T-cell (primary cell): ENCODE measurements around the gene PLK1. TPM values are rescaled to one million over a fixed set of nuclear protein-coding genes. Genes with fewer than 3 reads are reported as not detected.

Source experiments
- ATAC-seq, 4 experiments: fragments of 200-7000 bp in 3 of 4; fragments of 150-1000 bp in 1 of 4; cut with Tn5 transposase; replicated peaks in 1 of 4; 1 replicate in 3 of 4; 2 replicates in 1 of 4; pipeline ENCODE4 v1.10.0; 2021; ENCODE audit warnings: moderate library complexity in 3 of 4, mild to moderate bottlenecking in 2 of 4, moderate number of reproducible peaks in 1 of 4
- CTCF ChIA-PET, 2 donors: fragments of 300-600 bp; sonication (Branson Sonifier 250); formaldehyde crosslinking; loops; one replicate each; lab custom pipeline; 2022; ENCODE audit warnings: antibody characterized with exemption in 2 of 2; lab: Charles Lee
- POLR2A ChIA-PET, 2 donors: fragments of 300-600 bp; sonication (Branson Sonifier 250); formaldehyde crosslinking; loops; one replicate each; lab custom pipeline; 2022; ENCODE audit warnings: antibody characterized with exemption in 2 of 2; lab: Charles Lee
- DNase-seq, 35 experiments: peaks; one replicate each; pipeline versions ENCODE4 v3.0.0 to v3.0.0-alpha.2; 2013 to 2023
- H3K27ac ChIP-seq: one replicate; pipeline ENCODE4 v1.5.1; 2013; ENCODE audit warnings: low read length
- H3K27me3 ChIP-seq, 2 experiments: replicated peaks in 1 of 2; 1 replicate in 1 of 2; 2 replicates in 1 of 2; pipeline versions ENCODE4 v1.6.1 to v1.7.0; 2013; ENCODE audit warnings: low read length in 1 of 2, mixed read lengths in 1 of 2; ENCODE audit not compliant: control insufficient read depth in 2 of 2, insufficient read depth in 2 of 2; ENCODE audit errors: extremely low read depth in 1 of 2
- H3K36me3 ChIP-seq, 2 donors: 1 replicate in 1 of 2; 2 replicates in 1 of 2; pipeline versions ENCODE4 v1.6.1 to v1.7.0; 2013; ENCODE audit warnings: low read length in 1 of 2; ENCODE audit not compliant: control insufficient read depth in 2 of 2, insufficient read depth in 1 of 2; ENCODE audit errors: extremely low read depth in 1 of 2
- H3K4me1 ChIP-seq, 2 experiments: 1 replicate in 1 of 2; 2 replicates in 1 of 2; pipeline versions ENCODE4 v1.6.1 to v1.7.0; 2013; ENCODE audit warnings: low read length in 2 of 2, mixed read lengths in 1 of 2; ENCODE audit not compliant: insufficient read depth in 2 of 2, control insufficient read depth in 1 of 2; ENCODE audit errors: extremely low read depth in 1 of 2
- H3K4me3 ChIP-seq, 2 donors: 1 replicate in 1 of 2; 2 replicates in 1 of 2; pipeline versions ENCODE4 v1.5.1 to v1.7.0; 2013; ENCODE audit warnings: mild to moderate bottlenecking in 2 of 2, low read length in 1 of 2, moderate library complexity in 1 of 2; ENCODE audit not compliant: control insufficient read depth in 1 of 2; ENCODE audit errors: extremely low read depth in 1 of 2
- H3K9me3 ChIP-seq: 2 replicates; pipeline ENCODE4 v1.7.0; 2013
- H3K27ac Mint-ChIP-seq, 2 donors: one replicate each; pipeline ENCODE4 v1.8.0; 2020 to 2021; ENCODE audit warnings: mild to moderate bottlenecking in 2 of 2, mixed read lengths in 2 of 2
- H3K27me3 Mint-ChIP-seq, 2 donors: one replicate each; pipeline ENCODE4 v1.8.0; 2021 to 2022; ENCODE audit warnings: mixed read lengths in 2 of 2
- H3K36me3 Mint-ChIP-seq: one replicate; pipeline ENCODE4 v1.8.0; 2021; ENCODE audit warnings: mixed read lengths
- H3K4me1 Mint-ChIP-seq, 3 donors: one replicate each; pipeline ENCODE4 v1.8.0; 2020 to 2022; ENCODE audit warnings: mixed read lengths in 3 of 3, mild to moderate bottlenecking in 1 of 3
- H3K4me3 Mint-ChIP-seq, 3 donors: one replicate each; pipeline ENCODE4 v1.8.0; 2020 to 2022; ENCODE audit warnings: mild to moderate bottlenecking in 3 of 3, mixed read lengths in 3 of 3, moderate library complexity in 3 of 3
- H3K9me3 Mint-ChIP-seq, 3 donors: one replicate each; pipeline ENCODE4 v1.8.0; 2020 to 2022; ENCODE audit warnings: mixed read lengths in 3 of 3
- WGBS: methylation state at CpG from one replicate; pipeline ENCODE4 v1.1.5; 2013; ENCODE audit warnings: missing lambda C conversion rate; ENCODE audit not compliant: insufficient coverage; 5-methylcytosine and 5-hydroxymethylcytosine counted together
- total RNA-seq, 35 experiments: library from RNA in 6 of 35; stranded (reverse) in 6 of 35; fragments of 120-200 nt in 1 of 35; gene quantifications; one replicate each; pipeline versions ENCODE4 v1.2.1 to v1.2.4 and lab custom pipeline; 2013 to 2026

Gene PLK1
- total RNA-seq, 5 donors from 2014 or later (not counting 1 experiment from before 2014, with no cell fraction given) = 1.5 to 4.6 (median 3.7) TPM

DNA sequence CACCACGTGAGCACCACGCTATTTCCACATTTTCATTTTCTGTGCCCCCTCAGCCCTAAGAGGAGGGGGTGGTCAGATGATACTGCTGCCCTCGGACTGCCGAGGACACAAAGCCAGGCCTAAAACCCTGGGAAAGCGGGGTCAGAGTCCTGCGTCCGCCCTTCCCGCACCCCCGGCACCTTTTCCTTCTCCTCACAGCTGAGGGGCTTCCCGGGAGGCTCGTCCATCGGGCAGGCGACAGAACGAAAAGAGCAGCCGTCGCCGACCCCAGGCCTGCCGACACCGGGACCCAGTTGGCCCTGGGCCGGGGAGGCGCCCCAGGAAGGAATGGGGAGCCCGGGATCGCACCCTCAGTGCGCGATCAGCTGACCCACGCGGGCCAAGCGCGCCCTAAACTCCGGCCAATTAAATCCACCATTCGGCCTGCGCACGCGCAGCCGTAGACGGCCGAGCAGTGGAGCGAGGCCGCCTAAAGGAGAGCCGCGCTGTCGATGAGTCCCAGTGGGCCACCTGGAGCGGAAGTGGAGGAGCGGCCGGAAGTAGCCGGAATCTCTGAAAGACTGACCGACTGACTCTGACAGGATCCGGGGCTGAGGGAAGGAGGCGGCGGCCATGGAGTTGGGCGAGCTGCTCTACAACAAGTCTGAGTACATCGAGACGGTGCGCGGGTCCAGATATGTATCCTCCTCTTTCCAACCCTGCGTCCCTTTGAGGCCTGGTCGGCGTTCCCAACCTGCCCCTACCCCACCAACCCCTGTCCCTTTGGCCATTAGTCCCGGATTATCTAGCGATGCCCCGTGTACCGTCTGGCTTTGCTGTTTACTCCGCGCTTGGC, 37.5 kb upstream of the PLK1 start, which contains the start of the genes DCTN5 and PALB2:
Gene DCTN5 (plus strand): TSS at position 536 of the 835 bp plus-strand sequence. CDS start 77 bp downstream, at position 613.
Gene PALB2 (minus strand): TSS at position 380 of the 835 bp plus-strand sequence. CDS start 153 bp downstream, at position 227.
- Mint-ChIP-seq H3K4me3 (peak within 1 kb of the TSS; percentile 94 to 98 (median 98)), H3K4me1 (peaks cover 36 to 43% (median 42%) of the 10 kb centered on the region in 3 donors), H3K9me3 (no peaks in the 10 kb centered on the region), H3K27me3 (no peaks in the 10 kb centered on the region), H3K27ac (peak within 1 kb of the TSS; percentile 93 to 94), H3K36me3 (peaks cover 20% of the 10 kb centered on the region)
- CTCF ChIA-PET = no interaction called here
- DNase-seq (peak; percentile 60 to 87 (median 74)), ATAC-seq (peak; percentile 94 to 97 (median 96))
- Histone ChIP-seq H3K27ac (peak within 1 kb of the TSS; percentile 61), H3K4me1 (peaks cover 6 to 26% of the 10 kb centered on the region in 2 experiments), H3K36me3 (peaks cover 0 to 10% of the 10 kb centered on the region in 2 donors), H3K27me3 (no peaks in the 10 kb centered on the region), H3K9me3 (no peaks in the 10 kb centered on the region), H3K4me3 (peak within 1 kb of the TSS; percentile 97 to 100)
- WGBS = under 1% methylated on average over 54 of the region's 64 CpGs
- POLR2A ChIA-PET = interaction anchor here (0.6 to 1.0 kb wide), 2 partner anchors 21 to 223 kb away, joined by 3 to 4 read pairs; no protein-coding TSS in a partner anchor

- H3K27ac Mint-ChIP-seq = peak overlapping the region; percentile 93 to 94
- WGBS = 72% methylated on average over 2 of the region's 14 CpGs
These were observed 36.4 kb upstream of the PLK1 start for GRCh38 chr16:23642246-23642774.

GRCh38 chr16:23650674-23651416, 27.8 kb upstream of the PLK1 start:
- DNase-seq (no peak), ATAC-seq (no peak)
- Mint-ChIP-seq H3K27ac (no peak overlapping the region), H3K4me1 (peaks cover 32 to 44% (median 34%) of the 10 kb centered on the region in 3 donors), H3K27me3 (no peaks in the 10 kb centered on the region), H3K36me3 (peaks cover 55% of the 10 kb centered on the region), H3K9me3 (peaks cover 0 to 4% (median 0%) of the 10 kb centered on the region in 3 donors), H3K4me3 (no peak overlapping the region)
- Histone ChIP-seq H3K4me1 (no peaks in the 10 kb centered on the region), H3K27ac (no peak overlapping the region), H3K27me3 (no peaks in the 10 kb centered on the region), H3K4me3 (no peak overlapping the region), H3K36me3 (peaks cover 9 to 34% of the 10 kb centered on the region in 2 donors), H3K9me3 (no peaks in the 10 kb centered on the region)
- CTCF ChIA-PET = no interaction called here
- POLR2A ChIA-PET = no interaction called here
- no CpG with 5 or more reads among the region's 4 CpGs for WGBS

More at GRCh38 chr16:23642246-23642774, 36.4 kb upstream of the PLK1 start:
- Mint-ChIP-seq H3K4me3 (peak overlapping the region; percentile 94 to 98 (median 98)), H3K36me3 (peaks cover 25% of the 10 kb centered on the region), H3K9me3 (no peaks in the 10 kb centered on the region), H3K4me1 (peaks cover 46 to 50% (median 50%) of the 10 kb centered on the region in 3 donors), H3K27me3 (no peaks in the 10 kb centered on the region)
- Histone ChIP-seq H3K36me3 (peaks cover 0 to 12% of the 10 kb centered on the region in 2 donors), H3K27ac (peak overlapping the region; percentile 61), H3K4me3 (peak overlapping the region; percentile 97 to 100), H3K27me3 (no peaks in the 10 kb centered on the region), H3K4me1 (peaks cover 6 to 26% of the 10 kb centered on the region in 2 experiments), H3K9me3 (no peaks in the 10 kb centered on the region)
- DNase-seq (no peak), ATAC-seq (no peak)
- ChIA-PET POLR2A (interaction anchor here (0.7 kb wide), 2 partner anchors 72 to 192 kb away, joined by 3 read pairs; no protein-coding TSS in a partner anchor), CTCF (no interaction called here)

- peaks cover 45% of the 10 kb centered on the region for H3K36me3 Mint-ChIP-seq
- POLR2A ChIA-PET = no interaction called here
- no peak for ATAC-seq
These were observed 26.7 kb upstream of the PLK1 start for GRCh38 chr16:23651943-23652468.

DNA sequence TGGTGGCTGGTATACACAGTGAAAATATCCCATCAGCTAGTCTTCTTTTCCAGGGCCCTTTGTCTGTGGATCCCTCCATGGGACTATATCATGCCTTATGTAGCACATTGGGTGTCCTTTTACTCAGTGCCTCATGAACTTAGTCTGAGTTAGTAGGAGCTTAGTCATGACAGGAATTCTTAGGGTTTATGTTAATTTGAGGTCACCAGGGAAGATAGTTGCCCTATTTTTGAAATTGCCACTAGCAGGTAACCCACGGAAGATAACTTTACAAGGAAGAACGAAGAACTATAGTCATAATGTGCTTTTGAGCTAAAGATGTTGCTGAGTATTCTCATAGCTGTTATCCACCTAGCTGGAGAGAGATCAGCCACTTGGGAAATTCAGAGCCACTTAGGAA, 14.8 kb upstream of the PLK1 start:
- H3K27me3 Mint-ChIP-seq = no peaks in the 10 kb centered on the region
- Histone ChIP-seq H3K9me3 (no peaks in the 10 kb centered on the region), H3K4me3 (no peak overlapping the region), H3K27me3 (no peaks in the 10 kb centered on the region), H3K4me1 (no peaks in the 10 kb centered on the region), H3K36me3 (peaks cover 0 to 92% of the 10 kb centered on the region in 2 donors), H3K27ac (no peak overlapping the region)
- peaks cover 90% of the 10 kb centered on the region for H3K36me3 Mint-ChIP-seq
- DNase-seq (no peak), ATAC-seq (no peak)
- no peak overlapping the region for H3K4me3 Mint-ChIP-seq
- no peak overlapping the region for H3K27ac Mint-ChIP-seq
- WGBS = no CpG with 5 or more reads among the region's 2 CpGs
- no peaks in the 10 kb centered on the region for H3K9me3 Mint-ChIP-seq
- ChIA-PET CTCF (no interaction called here), POLR2A (no interaction called here)
- H3K4me1 Mint-ChIP-seq = peaks cover 0 to under 1% (median 0%) of the 10 kb centered on the region in 3 donors

More at GRCh38 chr16:23651943-23652468, 26.7 kb upstream of the PLK1 start:
- 100% methylated on average over 1 of the region's 4 CpGs for WGBS
- H3K27me3 Mint-ChIP-seq = no peaks in the 10 kb centered on the region
- Histone ChIP-seq H3K27me3 (no peaks in the 10 kb centered on the region), H3K4me1 (no peaks in the 10 kb centered on the region), H3K36me3 (peaks cover 9 to 31% of the 10 kb centered on the region in 2 donors), H3K27ac (no peak overlapping the region), H3K9me3 (no peaks in the 10 kb centered on the region), H3K4me3 (no peak overlapping the region)
- peaks cover 23 to 33% (median 29%) of the 10 kb centered on the region in 3 donors for H3K4me1 Mint-ChIP-seq
- H3K27ac Mint-ChIP-seq = no peak overlapping the region
- H3K9me3 Mint-ChIP-seq = peaks cover 0 to 4% (median 0%) of the 10 kb centered on the region in 3 donors
- CTCF ChIA-PET = no interaction called here
- DNase-seq = no peak
- no peak overlapping the region for H3K4me3 Mint-ChIP-seq
